ENCODE results near the gene TACO1.

The TACO1 gene

DNA sequence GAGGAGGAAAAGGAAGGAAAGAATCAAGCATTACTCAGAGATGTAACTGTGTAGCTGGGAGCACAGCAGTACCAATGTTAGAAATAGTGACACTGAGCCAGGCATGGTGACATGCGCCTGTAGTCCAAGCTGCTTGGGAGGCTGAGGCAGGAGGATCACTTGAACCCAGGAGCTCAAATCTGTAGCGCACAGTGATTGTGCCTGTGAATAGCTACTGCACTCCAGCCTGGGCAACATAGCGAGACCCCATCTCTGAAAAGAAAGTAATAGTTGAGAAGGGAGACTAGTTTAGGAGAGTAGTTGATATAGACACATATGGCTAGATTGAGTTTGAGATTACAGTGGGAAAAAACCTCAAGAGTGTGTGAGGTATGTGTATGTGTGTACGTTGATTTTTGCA is 39.3 kb downstream of the TACO1 start:
- no peak for DNase-seq (ENCODE audit: low read depth)

GRCh38 chr17:63641692-63642448 is 41.2 kb downstream of the TACO1 start:
- no peak for DNase-seq (ENCODE audit: low read depth)

DNA sequence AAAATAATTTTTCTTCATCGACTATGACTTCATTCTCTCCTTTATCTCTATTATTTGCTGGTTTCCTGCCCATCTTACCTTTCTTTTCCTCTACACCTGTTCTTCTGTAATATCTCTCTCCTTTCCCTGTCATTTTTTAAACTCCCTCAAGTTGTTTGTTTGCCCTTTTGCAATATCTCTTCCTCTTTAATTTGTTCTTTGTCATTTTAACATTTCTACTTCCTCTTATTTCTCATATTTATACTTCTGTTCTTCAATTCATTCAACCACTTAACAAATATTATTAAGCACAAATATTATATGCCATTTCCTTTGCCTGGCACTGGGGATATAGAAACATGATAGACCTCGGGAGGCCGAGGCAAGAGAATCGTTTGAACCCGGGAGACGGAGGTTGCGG is 44.2 kb downstream of the TACO1 start:
- DNase-seq (ENCODE audit: low read depth) = no peak

DNA sequence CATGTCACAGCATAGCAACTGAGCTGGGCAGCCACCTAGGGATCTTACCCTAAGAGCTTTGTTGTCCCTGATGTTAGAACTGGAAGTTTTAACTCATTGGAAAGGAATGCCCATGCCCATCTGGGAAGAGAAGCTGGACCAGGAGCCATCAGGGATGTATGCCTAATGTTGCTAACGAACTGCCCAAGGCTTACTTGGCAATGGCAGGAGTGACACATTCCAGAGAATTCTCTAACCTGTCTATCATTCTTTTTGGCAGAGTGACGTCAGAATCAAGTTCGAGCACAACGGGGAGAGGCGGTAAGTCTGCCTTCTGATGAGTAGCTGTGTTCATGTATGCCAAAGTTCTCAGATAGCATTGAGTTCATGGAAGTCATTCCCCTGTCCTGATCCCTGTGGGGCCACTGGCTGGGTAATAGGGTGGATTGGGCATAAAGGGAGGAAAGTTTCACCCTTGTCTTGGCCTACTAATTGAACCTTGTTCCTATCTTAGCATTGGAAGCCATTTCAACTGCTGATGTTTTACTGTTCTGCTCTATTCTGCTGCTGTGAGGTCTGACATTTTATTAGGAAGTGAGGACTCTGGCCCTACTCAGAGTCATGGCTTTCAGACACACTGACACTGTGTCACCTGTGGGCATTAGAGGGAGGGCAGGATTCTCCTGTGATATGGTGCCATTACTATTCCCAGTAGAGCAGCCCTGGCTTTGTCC is 45.2 kb downstream of the TACO1 start:
- DNase-seq (ENCODE audit: low read depth) = no peak

DNA sequence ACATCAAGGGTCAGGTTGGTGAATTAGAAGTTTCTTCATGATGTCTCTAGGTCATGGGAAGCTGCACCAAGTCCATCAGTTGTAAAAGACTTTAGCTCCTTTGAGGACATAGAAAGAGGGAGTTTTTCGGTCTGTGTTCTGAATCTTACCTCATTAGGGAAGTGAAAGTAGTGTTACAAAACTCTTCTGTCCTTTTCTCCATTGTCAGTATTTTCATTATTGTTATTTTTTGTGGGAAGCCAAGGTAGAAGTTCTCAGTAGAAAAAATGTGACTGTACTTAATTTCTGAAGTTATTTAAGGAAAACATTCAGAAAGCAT is 45.8 kb downstream of the TACO1 start:
- DNase-seq (ENCODE audit: low read depth) = no peak

DNA sequence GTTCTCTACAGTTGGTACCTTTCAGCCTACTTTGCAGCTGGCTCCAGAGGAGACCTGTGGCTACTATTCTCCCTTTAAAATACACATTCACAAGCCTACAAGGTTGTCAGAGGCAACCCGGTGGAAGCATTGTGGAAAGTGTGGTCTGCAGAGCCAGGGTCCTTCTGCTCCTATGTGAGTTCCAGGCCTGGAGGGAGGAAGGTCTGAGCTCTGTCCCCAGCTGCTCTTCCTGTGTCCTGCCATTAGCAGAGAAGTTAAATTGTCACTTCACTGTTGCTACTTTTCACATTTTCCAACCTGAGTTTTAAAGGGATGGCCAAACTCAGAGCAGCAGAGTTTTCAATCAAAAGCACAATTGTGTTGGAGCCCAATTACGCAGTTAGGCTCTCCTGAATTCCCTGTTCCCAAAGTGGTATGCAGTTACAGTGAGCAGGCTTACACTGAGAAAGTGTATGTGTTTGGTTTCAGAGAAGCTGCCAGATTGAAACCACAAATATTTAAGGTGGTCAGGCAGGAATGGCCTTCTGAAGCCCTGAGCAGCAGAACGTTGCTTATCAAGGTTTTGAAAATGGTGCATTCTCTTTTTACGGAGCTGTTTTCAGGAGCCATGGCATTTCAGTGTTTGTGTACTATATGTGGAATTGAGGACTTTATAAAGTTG is 46.5 kb downstream of the TACO1 start:
- no peak for DNase-seq (ENCODE audit: low read depth)

DNA sequence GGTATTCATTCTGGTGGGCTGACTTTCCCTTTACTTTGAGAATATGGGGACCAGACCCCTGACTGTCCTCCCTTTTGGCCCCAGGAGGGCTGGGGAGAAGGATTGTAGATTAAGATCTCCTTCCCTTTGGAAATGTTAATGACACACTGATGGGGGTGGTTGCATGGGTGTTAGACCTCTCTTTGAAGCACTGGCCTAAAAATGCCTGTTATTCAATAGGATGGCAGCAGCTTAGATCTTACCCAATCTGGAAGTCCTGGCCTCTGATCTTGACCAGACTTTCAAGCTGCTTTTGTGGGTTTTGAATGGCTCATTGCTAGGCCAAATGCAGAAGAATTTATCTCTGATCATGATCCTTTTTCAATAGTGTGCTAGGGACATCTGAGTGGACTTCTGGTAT is 47.2 kb downstream of the TACO1 start:
- DNase-seq (ENCODE audit: low read depth) = no peak

- DNase-seq (ENCODE audit: low read depth) = no peak
These were observed 49.1 kb downstream of the TACO1 start for GRCh38 chr17:63649813-63650212.

DNA sequence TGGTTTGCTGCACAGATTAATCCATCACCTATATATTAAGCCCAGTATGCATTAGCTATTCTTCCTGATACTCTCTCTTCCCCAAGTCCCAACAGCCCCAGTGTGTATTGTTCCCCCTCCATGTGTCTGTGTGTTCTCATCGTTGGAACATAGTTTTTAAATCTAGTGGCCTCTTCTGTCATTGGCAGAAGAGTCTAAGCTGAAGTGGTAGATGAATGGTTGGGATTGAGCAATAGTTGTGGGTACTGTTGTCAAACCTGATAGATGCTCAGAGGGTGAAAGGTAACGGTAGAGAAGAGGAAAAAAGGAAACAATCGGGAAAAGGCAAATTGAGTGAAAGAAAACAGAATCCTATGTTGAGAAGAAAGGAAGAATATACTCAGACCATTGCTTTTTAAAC is 51.4 kb downstream of the TACO1 start:
- no peak for DNase-seq (ENCODE audit: low read depth)

DNA sequence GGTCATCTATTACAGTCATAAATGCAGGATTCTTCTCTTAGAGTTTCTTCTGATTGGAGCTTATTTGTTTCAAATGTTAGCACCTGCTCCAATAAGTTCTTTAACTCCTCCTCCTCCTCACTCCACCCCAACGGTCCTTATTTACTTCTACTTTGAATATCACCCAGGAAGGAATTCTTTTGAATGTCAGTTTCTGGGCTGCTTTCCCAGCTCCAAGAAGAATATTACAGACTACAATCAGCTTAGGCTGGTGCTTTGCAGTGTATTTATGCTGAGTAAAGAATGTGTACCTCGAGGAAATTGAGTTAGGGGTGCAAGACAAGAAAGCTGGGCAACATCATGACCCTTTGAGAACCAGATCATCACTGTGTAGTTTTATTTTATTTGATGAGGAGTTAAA is 52.4 kb downstream of the TACO1 start:
- DNase-seq (ENCODE audit: low read depth) = no peak

GRCh38 chr17:63657786-63658185 is 57.1 kb downstream of the TACO1 start:
- no peak for DNase-seq (ENCODE audit: low read depth)
